VCaP (cell line): ENCODE results near the gene PCDH12.
A peak's percentile ranks its signal among the peaks of the same experiment; 100 is the strongest.

ENCODE experiments used
- H3K27ac ChIP-seq: fragments of 450-650 bp; 2 replicates; pipeline ENCODE4 v1.5.1; 2017
- TF ChIP-seq, protein P1 (sequence below): fragments of 450-650 bp; conservative IDR thresholded peaks from 2 replicates; pipeline ENCODE4 v1.5.1; 2017; ENCODE audit warnings: mild to moderate bottlenecking, moderate library complexity

Gene PCDH12

DNA sequence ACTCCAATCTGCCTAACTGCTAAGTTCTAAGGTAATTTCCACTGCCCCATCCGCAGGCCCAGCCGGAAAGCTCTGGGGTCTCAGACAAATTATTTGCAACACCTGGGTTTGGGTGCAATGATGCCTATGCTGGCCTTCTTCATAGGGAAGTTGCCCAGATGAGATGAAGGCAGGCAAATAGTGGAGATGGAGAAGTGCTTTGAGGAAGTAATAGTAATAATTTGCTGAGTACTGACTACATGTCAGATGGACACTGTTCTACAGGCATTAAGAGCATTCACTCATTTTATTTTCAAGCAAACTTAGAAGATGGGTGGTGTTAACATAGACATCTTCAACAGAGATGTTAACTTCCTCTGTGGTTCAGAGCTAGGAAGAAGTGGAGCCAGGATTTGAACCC, 3.8 kb downstream of the PCDH12 start:
- H3K27ac ChIP-seq = no peak overlapping the region
- TF ChIP-seq, protein P1, sequence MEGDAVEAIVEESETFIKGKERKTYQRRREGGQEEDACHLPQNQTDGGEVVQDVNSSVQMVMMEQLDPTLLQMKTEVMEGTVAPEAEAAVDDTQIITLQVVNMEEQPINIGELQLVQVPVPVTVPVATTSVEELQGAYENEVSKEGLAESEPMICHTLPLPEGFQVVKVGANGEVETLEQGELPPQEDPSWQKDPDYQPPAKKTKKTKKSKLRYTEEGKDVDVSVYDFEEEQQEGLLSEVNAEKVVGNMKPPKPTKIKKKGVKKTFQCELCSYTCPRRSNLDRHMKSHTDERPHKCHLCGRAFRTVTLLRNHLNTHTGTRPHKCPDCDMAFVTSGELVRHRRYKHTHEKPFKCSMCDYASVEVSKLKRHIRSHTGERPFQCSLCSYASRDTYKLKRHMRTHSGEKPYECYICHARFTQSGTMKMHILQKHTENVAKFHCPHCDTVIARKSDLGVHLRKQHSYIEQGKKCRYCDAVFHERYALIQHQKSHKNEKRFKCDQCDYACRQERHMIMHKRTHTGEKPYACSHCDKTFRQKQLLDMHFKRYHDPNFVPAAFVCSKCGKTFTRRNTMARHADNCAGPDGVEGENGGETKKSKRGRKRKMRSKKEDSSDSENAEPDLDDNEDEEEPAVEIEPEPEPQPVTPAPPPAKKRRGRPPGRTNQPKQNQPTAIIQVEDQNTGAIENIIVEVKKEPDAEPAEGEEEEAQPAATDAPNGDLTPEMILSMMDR = no peak

DNA sequence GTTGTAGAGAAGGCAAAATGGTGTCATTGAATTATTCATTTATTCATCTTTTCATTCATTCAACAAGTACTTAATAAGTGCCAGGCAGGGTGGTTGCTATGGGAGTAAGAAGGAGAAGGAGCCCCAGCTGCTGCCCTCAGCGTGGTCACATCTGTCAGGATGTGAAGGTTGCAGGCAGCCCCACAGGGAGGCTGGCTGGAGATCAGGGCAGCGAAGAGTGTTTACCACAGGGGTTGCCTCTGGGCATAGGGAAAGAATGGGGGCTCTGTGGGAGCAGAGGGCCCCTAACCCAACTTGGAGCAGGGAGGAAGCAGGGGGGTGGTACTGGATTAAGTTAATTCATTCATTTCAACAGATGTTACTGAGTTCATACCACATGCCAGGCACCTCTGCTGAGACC, 6.0 kb downstream of the PCDH12 start:
- H3K27ac ChIP-seq = peak overlapping the region; percentile 41; the same call in 1 of the 2 replicates
- TF ChIP-seq, protein P1 = no peak

GRCh38 chr5:141951332-141951781, 6.6 kb downstream of the PCDH12 start:
- TF ChIP-seq, protein P1 = peak; percentile 65
- H3K27ac ChIP-seq = peak overlapping the region; percentile 41

DNA sequence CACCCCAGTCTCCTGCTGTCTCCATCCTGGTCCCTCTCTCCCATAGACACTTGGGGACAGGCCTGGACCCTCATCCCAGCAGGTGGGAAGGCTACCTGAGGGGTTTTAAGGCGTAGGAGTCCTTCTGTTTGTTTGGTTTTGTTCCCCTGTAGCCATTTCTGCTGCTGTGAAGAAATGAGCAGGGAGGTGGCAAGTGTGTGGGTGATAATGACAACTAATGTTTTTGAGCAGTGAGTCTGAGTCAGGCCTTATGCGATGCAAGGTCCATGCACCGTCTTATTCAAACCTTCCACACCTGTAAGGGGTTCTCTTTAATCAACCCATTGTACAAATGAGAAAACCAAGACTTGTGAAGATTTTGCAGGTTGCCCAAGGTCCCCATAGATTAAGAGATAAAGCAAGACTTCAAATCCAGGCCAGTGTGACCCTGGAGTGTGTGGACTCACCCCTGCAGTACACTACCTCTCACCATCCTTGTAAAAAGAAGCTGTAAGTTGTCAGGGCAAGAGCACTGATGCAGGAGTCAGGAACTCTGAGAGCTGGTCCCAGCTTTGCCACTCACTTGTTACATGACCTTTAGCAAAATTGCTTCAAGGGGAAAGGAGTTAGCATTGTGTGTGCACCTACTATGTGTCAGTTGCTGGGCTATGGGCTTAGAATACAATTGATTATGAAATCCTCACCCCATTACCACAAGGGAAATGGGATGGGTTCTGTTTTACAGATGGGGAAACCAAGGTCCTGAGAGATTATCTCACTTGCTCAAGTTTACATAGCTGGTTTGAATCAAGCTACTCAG, 7.6 kb downstream of the PCDH12 start:
- H3K27ac ChIP-seq = no peak overlapping the region
- TF ChIP-seq, protein P1 = no peak

GRCh38 chr5:141949511-141949910, 8.5 kb downstream of the PCDH12 start:
- H3K27ac ChIP-seq = no peak overlapping the region
- TF ChIP-seq, protein P1 = no peak

DNA sequence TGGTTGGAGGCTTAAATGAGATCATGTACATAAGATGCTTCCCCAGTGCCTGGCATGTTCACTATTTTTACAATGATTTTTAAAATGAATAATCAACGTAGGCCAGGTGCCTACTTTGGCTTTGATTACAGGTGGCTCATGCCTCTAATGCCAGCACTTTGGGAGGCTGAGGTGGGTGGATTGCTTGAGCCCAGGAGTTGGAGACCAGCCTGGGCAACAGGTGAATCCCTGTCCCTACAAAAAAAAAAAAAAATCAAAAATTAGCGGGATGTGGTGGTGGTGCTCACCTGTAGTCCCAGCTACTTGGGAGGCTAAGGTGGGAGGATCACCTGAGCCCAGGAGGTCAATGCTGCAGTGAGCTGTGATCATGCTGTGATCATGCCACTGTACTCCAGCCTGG, 9.2 kb downstream of the PCDH12 start:
- TF ChIP-seq, protein P1 = no peak
- no peak overlapping the region for H3K27ac ChIP-seq

DNA sequence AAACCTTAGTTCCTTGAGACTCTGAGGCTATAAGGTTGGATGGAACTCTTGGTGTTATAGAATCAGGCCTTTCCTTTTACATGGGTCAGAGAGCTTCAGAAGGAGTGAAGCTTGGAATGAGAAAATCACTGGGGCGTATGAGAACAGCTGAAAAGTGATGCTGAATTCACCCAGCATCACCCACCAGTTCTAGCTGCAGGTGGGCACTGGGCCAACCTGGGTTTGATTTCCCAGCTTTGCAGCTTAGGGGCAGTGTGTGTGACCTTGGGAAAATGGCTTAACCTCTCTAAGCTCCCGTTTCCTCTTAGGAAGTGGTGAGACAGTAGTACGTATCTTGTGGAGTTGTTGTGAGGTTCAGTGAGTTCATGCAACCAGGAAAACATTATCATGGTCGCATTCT, 10.7 kb downstream of the PCDH12 start:
- TF ChIP-seq, protein P1 = no peak
- H3K27ac ChIP-seq = no peak overlapping the region
